HG02884 (cell line): Measurements from ENCODE around the gene FRMD1.

Source experiments
- ATAC-seq: cut with Tn5 transposase; IDR thresholded peaks from one replicate; pipeline ENCODE4 v1.9.1; 2021; ENCODE audit warnings: mild to moderate bottlenecking, moderate library complexity; ENCODE audit not compliant: unreplicated experiment

The FRMD1 gene

GRCh38 chr6:168078943-168079405 lies at the start of gene FRMD1:
TSS of gene FRMD1 (minus strand) at chr6:168079212. CDS start at chr6:168079094, 118 bp downstream.
- no peak for ATAC-seq

- no peak for ATAC-seq
These were observed 49.1 kb upstream of the FRMD1 start for GRCh38 chr6:168128006-168128630.

GRCh38 chr6:168127384-168127868 lies 48.4 kb upstream of the FRMD1 start:
- ATAC-seq: no peak

- no peak for ATAC-seq
These were observed 47.8 kb upstream of the FRMD1 start for GRCh38 chr6:168126566-168127383.

GRCh38 chr6:168125429-168126001 lies 46.5 kb upstream of the FRMD1 start:
- ATAC-seq: no peak

- ATAC-seq: no peak
These were observed 45.9 kb upstream of the FRMD1 start for GRCh38 chr6:168124921-168125320.

- ATAC-seq: no peak
These were observed 45.1 kb upstream of the FRMD1 start for GRCh38 chr6:168124158-168124557.

GRCh38 chr6:168123165-168123911 lies 44.3 kb upstream of the FRMD1 start:
- ATAC-seq: no peak

GRCh38 chr6:168122521-168122920 lies 43.5 kb upstream of the FRMD1 start:
- ATAC-seq: no peak

GRCh38 chr6:168122011-168122410 lies 43.0 kb upstream of the FRMD1 start:
- no peak for ATAC-seq

- no peak for ATAC-seq
These were observed 42.3 kb upstream of the FRMD1 start for GRCh38 chr6:168121303-168121665.

GRCh38 chr6:168120390-168121302 lies 41.6 kb upstream of the FRMD1 start:
- no peak for ATAC-seq

- no peak for ATAC-seq
These were observed 40.5 kb upstream of the FRMD1 start for GRCh38 chr6:168119539-168119938.

GRCh38 chr6:168118935-168119334 lies 39.9 kb upstream of the FRMD1 start:
- ATAC-seq: no peak

- ATAC-seq: no peak
These were observed 38.9 kb upstream of the FRMD1 start for GRCh38 chr6:168117942-168118341.

- ATAC-seq: no peak
These were observed 38.2 kb upstream of the FRMD1 start for GRCh38 chr6:168116975-168117899.

GRCh38 chr6:168116438-168116974 lies 37.5 kb upstream of the FRMD1 start:
- no peak for ATAC-seq

GRCh38 chr6:168115748-168116437 lies 36.9 kb upstream of the FRMD1 start:
- no peak for ATAC-seq
